Parathyroid adenoma (tissue), 2 donors: ENCODE results near the gene HPCAL1.

Source experiments
- H2AFZ ChIP-seq: fragments of 300-600 bp; sonication (generic); one replicate; pipeline ENCODE4 v1.7.0; 2017; ENCODE audit warnings: antibody characterized with exemption, mild to moderate bottlenecking
- H3K27ac ChIP-seq: fragments of 300-600 bp; sonication (generic); one replicate; pipeline ENCODE4 v1.7.0; 2017
- H3K27me3 ChIP-seq: fragments of 300-600 bp; sonication (generic); one replicate; pipeline ENCODE4 v1.7.0; 2017; ENCODE audit warnings: low read length; ENCODE audit not compliant: control insufficient read depth, insufficient read depth
- H3K36me3 ChIP-seq: fragments of 300-600 bp; sonication (generic); one replicate; pipeline ENCODE4 v1.7.0; 2017; ENCODE audit warnings: low read length; ENCODE audit not compliant: control insufficient read depth, insufficient read depth
- H3K4me1 ChIP-seq: fragments of 300-600 bp; sonication (generic); one replicate; pipeline ENCODE4 v1.7.0; 2017; ENCODE audit warnings: control low read depth
- H3K4me2 ChIP-seq: fragments of 300-600 bp; sonication (generic); one replicate; pipeline ENCODE4 v1.7.0; 2017; ENCODE audit warnings: low read length
- H3K4me3 ChIP-seq: fragments of 300-600 bp; sonication (generic); one replicate; pipeline ENCODE4 v1.7.0; 2017; ENCODE audit warnings: low read depth, low read length
- H3K79me2 ChIP-seq: fragments of 300-600 bp; sonication (generic); one replicate; pipeline ENCODE4 v1.7.0; 2017; ENCODE audit warnings: control low read depth
- H3K9ac ChIP-seq: fragments of 300-600 bp; sonication (generic); one replicate; pipeline ENCODE4 v1.7.0; 2017; ENCODE audit warnings: mild to moderate bottlenecking
- H3K9me3 ChIP-seq: fragments of 300-600 bp; sonication (generic); one replicate; pipeline ENCODE4 v1.7.0; 2017; ENCODE audit warnings: low read length; ENCODE audit not compliant: control insufficient read depth
- TF ChIP-seq, protein P1 (sequence below): fragments of 300-600 bp; sonication (generic); IDR thresholded peaks from one replicate; pipeline ENCODE4 v1.7.0; 2017; ENCODE audit warnings: antibody characterized with exemption, mild to moderate bottlenecking
- donor health status: primary hyperparathyroidism.

The HPCAL1 gene

DNA sequence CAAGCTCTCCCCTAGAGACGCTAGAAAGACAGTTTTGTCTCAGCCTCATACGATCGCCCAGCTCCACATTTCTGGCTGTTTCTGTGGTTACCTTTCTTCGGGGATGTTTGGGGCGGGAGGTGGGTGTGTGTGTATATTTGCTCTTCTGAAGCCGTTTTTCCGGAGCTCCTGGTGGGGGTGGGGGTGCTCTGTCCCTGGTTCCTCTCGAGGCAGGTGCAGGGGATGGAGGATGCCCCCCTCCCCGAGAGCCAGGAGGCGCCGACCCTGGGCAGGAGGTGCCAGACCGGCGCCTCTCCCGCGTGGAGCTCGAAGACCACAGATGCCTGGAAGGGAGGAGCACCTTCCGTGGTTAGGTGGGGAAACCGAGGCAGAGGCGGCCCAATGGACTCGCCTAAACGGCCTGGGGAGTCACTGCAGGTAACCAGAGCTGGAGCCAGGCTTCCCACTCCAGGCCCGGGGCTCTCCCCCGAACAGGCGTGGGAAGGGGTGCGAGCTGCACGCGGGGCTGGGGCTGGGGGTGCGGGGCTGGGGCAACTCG is 694 bp upstream of the HPCAL1 start:
- no peaks in the 10 kb centered on the region for H3K36me3 ChIP-seq
- H3K9ac ChIP-seq = no peak overlapping the region
- H3K4me1 ChIP-seq = no peaks in the 10 kb centered on the region
- H2AFZ ChIP-seq = peak overlapping the region; percentile 96
- peak overlapping the region; percentile 65 for H3K4me2 ChIP-seq
- H3K79me2 ChIP-seq = peaks cover 3% of the 10 kb centered on the region
- TF ChIP-seq, protein P1, sequence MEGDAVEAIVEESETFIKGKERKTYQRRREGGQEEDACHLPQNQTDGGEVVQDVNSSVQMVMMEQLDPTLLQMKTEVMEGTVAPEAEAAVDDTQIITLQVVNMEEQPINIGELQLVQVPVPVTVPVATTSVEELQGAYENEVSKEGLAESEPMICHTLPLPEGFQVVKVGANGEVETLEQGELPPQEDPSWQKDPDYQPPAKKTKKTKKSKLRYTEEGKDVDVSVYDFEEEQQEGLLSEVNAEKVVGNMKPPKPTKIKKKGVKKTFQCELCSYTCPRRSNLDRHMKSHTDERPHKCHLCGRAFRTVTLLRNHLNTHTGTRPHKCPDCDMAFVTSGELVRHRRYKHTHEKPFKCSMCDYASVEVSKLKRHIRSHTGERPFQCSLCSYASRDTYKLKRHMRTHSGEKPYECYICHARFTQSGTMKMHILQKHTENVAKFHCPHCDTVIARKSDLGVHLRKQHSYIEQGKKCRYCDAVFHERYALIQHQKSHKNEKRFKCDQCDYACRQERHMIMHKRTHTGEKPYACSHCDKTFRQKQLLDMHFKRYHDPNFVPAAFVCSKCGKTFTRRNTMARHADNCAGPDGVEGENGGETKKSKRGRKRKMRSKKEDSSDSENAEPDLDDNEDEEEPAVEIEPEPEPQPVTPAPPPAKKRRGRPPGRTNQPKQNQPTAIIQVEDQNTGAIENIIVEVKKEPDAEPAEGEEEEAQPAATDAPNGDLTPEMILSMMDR = no peak
- H3K27me3 ChIP-seq = no peaks in the 10 kb centered on the region
- H3K27ac ChIP-seq = peak overlapping the region; percentile 19
- H3K9me3 ChIP-seq = no peaks in the 10 kb centered on the region
- H3K4me3 ChIP-seq = peak overlapping the region; percentile 66

DNA sequence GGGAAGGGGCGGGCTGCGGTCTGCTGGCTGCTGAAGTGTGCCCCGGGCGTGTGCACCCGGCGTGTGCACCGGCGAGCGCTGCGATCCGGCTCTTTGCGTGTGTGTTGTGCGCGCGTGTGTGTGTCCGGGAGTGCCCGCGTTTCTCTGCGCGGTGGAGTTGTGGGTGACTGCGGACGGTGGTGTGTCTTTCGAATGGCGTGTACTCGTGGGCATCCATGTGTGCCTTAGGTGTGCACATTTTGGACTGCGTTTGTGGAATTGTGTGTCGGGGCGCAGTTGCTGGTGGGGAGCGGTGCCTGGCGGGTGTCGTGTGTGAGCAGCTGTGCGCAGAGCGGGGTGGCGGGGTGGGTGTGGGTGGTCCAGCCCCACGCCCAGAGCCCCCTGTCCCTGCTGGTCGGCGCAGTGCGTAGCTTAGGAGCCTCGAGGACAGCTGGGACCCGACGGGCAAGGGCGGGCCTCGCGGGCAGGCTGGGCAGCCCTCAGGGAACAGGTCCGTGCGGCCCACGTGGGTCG is 533 bp downstream of the HPCAL1 start:
- peak overlapping the region; percentile 6 for H3K27ac ChIP-seq
- H3K9me3 ChIP-seq = no peaks in the 10 kb centered on the region
- H3K27me3 ChIP-seq = no peaks in the 10 kb centered on the region
- peaks cover 2% of the 10 kb centered on the region for H3K4me1 ChIP-seq
- peak overlapping the region; percentile 80 for H2AFZ ChIP-seq
- TF ChIP-seq, protein P1 = no peak
- no peaks in the 10 kb centered on the region for H3K36me3 ChIP-seq
- H3K79me2 ChIP-seq = peaks cover 14% of the 10 kb centered on the region
- peak overlapping the region; percentile 81 for H3K4me2 ChIP-seq
- H3K4me3 ChIP-seq = peak overlapping the region; percentile 66
- H3K9ac ChIP-seq = no peak overlapping the region

DNA sequence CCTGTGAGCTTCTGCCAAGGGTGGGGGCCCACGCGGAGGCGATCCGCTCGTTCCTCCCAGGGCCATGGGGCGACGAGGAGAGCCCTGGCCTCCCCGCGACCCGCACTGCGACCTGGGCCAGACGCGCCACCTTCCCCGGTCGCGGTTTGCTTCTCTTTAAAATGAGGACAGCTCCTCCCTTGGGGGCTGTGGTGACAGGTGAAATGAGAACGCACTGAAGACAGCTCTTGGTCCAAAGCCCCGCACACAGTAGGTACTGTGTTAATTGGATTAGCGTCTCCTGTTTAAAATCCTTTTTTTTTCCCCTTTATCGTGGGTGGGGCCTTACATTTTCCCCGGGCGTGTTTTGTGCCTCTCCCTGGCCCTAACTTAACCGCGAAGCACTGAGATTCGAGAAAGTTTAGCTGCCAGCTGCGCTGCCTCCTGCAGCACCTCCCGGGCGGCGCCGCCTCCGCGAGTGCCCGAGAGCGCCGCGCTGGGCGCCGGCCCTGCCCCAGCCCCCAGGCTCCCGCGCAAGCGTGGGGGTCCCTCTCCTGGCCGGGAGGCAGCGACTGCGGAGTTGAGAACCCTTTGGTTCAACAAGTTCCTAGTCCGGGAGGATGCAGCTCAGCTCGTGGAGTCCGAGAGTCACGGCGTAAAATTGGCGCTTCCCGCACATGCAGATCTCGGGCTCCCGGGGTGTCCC is 1.1 kb downstream of the HPCAL1 start:
- peak overlapping the region; percentile 80 for H2AFZ ChIP-seq
- TF ChIP-seq, protein P1 = no peak

DNA sequence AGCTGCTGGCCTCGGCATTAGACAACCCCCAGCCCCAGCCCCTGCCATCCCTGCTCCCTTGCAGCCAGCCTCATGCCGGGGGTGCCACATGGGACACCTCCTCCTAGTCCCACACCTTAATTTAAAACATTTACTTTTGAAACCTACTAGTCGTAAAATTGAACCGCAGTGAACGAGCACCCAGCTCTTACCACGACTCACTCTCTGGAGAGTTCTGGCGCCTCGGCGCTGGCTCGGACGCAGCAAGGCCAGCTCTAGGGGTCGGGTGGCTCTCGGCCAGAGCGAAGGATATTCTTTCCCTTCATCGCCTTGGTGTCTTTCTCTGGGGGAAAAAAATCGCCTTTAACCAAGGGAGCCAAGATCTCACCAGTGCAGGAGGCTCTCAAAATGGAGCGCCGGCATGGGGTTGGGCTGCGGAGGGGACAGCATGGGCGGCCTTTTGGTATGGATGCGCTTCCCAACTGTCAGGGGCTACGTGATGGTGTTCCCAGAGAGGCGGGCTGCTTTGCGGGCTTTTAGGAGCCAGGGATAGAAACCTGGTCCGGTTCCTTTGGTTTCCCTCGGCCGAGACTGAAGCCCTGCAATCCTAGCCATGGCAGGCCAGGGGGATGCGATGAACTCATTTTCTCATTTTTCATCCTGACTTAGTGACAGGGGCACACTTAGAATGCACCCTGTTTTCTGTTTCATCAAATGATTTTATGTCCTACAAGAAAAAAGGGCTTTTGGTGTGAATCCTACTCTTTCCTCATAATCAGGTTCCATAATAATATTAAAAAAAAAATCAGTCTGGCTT is 2.0 kb downstream of the HPCAL1 start:
- H3K36me3 ChIP-seq = no peaks in the 10 kb centered on the region
- no peaks in the 10 kb centered on the region for H3K27me3 ChIP-seq
- H3K79me2 ChIP-seq = peaks cover 21% of the 10 kb centered on the region
- no peak overlapping the region for H2AFZ ChIP-seq
- peak overlapping the region; percentile 3 for H3K4me3 ChIP-seq
- H3K9ac ChIP-seq = no peak overlapping the region
- peak overlapping the region; percentile 81 for H3K4me2 ChIP-seq
- no peaks in the 10 kb centered on the region for H3K9me3 ChIP-seq
- H3K4me1 ChIP-seq = peaks cover 2% of the 10 kb centered on the region
- TF ChIP-seq, protein P1 = no peak
- H3K27ac ChIP-seq = no peak overlapping the region

More for the DNA sequence above, 1.1 kb downstream of the HPCAL1 start:
- no peak overlapping the region for H3K27ac ChIP-seq
- peak overlapping the region; percentile 81 for H3K4me2 ChIP-seq
- H3K27me3 ChIP-seq = no peaks in the 10 kb centered on the region
- H3K36me3 ChIP-seq = no peaks in the 10 kb centered on the region
- H3K4me3 ChIP-seq = peak overlapping the region; percentile 66
- peaks cover 2% of the 10 kb centered on the region for H3K4me1 ChIP-seq
- H3K9me3 ChIP-seq = no peaks in the 10 kb centered on the region
- peaks cover 16% of the 10 kb centered on the region for H3K79me2 ChIP-seq
- H3K9ac ChIP-seq = no peak overlapping the region
